Cerebellar cortex (tissue), 1 donor: Measurements from ENCODE around the gene EPC1.
"Not testable (repeated sequence)": the region's sequence is repeated elsewhere in the genome, so short reads cannot be mapped to it uniquely, and the experiment has no call there.

ENCODE experiments used
- DNase-seq: peaks from one replicate; pipeline ENCODE4 v3.0.0-alpha.2; 2015; ENCODE audit warnings: low spot score

The EPC1 gene

GRCh38 chr10:32346551-32347362, at the start of gene EPC1:
TSS of gene EPC1 (minus strand) at chr10:32347158. CDS start at chr10:32346915, 243 bp downstream.
- peak; percentile 86 for DNase-seq

- DNase-seq, result no peak
These were observed 47.0 kb upstream of the EPC1 start for GRCh38 chr10:32393911-32394310.

- not testable (repeated sequence) for DNase-seq
These were observed 45.3 kb upstream of the EPC1 start for GRCh38 chr10:32392284-32392683.

DNA sequence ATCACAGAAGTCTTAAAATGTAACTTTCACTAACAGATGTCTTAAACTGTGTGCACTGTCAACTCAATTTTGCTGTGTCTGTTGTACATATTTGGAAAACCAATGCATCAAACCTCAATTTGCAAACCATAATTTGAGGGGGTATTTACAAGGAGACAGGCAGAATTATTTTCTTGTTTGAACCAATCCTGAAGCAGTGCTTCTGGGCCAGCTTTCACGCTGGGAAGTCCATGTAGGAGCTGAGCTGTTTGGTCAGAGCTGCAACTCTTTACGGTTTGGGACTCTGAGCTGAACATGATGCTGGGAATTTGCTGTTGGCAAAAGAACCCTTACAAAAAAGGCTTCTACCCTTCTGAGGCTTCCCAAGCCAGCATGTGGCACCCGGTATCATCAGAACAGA, 43.2 kb upstream of the EPC1 start:
- DNase-seq, result no peak

- DNase-seq, result no peak
These were observed 41.5 kb upstream of the EPC1 start for GRCh38 chr10:32388258-32389027.

- DNase-seq, result no peak
These were observed 39.8 kb upstream of the EPC1 start for GRCh38 chr10:32386623-32387260.

- DNase-seq, result no peak
These were observed 37.2 kb upstream of the EPC1 start for GRCh38 chr10:32384171-32384570.

DNA sequence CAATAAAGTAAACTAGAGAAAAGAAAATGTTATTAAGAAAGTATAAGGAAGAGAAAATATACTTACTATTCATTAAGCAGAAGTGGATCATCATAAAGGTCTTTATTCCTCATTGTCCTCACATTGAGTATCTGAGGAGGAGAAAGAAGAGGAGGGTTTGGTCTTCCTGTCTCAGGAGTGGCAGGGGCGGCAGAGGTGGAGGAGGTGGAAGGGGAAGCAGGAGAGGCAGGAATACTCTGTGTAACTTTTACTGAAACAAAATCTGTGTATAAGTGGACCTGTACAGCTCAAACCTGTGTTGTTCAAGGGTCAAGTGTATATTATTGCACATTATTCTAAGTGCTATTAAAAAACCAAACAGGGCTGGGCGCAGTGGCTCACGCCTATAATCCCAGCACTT, 34.2 kb upstream of the EPC1 start:
- DNase-seq, result no peak

DNA sequence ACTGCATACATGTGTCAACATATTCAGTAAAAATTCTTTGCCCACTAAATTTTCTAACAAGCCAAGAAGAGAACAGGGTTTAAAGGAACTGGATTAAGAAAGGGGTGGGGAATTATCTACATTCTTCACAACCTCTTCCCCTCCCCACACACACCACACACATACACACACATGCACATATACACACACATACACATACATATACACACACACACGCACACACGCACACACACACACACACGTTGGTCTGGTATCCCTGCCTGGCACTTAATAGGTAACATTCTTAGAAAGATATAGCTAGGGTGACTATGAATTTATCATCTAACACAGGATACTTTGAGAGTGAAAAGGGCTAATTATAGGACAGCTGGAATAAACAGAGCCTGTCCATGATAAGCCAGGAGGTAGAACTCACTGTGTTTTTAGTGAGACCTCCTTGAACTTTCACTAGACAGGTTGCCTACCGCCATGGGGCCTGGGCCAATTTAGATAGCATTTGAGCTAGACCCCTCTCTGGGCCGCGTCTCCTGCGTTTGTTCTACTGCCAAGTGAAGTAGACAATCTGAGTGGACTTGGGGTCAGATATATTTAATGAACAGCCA, 33.1 kb upstream of the EPC1 start:
- DNase-seq, result no peak

DNA sequence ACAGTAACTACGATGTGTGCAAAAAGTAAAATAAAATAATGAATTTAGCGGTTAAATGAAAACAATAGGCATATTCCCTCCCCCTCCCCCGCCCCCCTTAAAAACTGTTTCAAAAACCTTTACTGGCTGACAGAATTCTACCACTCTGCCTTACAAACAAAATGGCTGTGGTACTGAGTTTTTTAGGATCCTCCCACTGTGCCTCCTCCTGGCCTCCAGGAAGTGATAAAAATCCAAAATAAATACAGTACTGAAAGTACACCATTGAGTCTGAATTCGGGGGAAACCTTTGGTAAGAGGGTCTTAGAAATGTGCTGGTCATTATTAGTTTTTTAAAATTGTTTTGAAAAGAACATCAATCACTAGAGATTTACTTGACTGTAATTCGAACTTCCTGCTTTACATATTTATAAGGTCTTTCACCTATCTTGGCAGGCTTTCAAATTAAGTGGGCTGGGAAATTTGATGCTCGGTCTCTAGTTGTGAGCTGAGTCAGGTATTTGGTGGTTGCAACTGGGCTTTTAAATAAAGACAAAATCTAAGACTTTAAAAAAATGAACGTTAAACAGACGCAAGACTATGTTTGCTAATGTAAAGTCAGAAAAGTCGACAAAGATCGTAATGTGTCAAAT, 32.5 kb upstream of the EPC1 start:
- peak; percentile 75 for DNase-seq

- DNase-seq, result peak; percentile 98
These were observed 31.7 kb upstream of the EPC1 start for GRCh38 chr10:32378363-32379317.

GRCh38 chr10:32377458-32378259, 30.7 kb upstream of the EPC1 start:
- peak; percentile 74 for DNase-seq

GRCh38 chr10:32376771-32377170, 29.8 kb upstream of the EPC1 start:
- DNase-seq, result no peak

DNA sequence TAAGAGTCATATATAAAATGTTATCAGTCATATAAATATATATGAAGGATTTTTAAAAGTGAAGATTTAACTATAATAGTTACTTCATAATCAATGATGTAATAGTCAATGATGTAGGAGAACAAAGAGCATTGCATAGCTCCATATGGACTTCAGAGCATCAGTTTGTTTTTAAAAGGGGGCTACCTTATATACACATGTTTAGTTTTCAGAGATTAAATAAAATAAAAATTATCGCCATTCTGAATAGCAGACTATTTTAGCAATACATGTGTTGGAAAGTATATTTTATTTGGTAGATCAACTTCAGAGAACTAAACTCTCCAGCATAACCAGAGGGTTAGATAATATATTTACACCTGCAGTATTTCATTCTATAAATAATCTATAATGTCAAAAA, 29.1 kb upstream of the EPC1 start:
- no peak for DNase-seq

DNA sequence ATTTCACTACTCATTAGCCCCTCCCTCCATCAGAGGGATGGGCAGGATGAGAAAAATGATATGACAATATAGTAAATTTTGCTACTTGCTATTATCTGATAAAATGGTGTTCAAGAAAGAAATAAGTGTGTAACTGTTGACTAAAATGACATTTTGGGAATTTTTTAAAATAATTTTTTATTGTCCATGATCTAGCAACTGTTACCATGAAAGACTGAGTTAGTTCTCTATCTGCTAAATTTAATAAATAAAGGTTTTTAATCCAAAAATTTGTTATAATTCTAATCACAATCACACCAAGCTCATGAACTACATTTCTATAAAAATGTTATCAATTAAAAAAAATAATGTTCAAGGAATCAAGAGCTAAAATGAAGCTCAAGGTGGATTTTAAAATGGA, 28.7 kb upstream of the EPC1 start:
- no peak for DNase-seq

- no peak for DNase-seq
These were observed 27.6 kb upstream of the EPC1 start for GRCh38 chr10:32374605-32375004.

GRCh38 chr10:32373496-32373895, 26.5 kb upstream of the EPC1 start:
- no peak for DNase-seq

DNA sequence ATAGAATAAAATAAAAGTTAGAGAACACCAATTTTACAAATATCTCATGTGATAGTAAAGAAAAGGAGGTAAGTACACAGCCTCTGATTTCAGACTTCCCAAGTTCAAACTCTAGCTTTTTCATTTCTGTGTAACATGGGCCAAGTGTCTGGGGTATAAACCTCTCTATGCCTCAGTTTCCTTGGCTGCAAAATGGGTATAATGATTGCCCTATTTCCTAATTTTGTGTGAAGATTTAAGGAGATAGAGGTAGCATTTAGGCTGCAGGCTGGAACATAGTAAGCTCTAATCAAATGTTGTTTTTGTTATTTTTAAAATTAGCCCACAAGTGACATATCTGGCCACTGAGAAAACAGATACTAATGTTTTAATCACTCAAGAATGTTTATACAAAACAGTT, 26.1 kb upstream of the EPC1 start:
- no peak for DNase-seq

DNA sequence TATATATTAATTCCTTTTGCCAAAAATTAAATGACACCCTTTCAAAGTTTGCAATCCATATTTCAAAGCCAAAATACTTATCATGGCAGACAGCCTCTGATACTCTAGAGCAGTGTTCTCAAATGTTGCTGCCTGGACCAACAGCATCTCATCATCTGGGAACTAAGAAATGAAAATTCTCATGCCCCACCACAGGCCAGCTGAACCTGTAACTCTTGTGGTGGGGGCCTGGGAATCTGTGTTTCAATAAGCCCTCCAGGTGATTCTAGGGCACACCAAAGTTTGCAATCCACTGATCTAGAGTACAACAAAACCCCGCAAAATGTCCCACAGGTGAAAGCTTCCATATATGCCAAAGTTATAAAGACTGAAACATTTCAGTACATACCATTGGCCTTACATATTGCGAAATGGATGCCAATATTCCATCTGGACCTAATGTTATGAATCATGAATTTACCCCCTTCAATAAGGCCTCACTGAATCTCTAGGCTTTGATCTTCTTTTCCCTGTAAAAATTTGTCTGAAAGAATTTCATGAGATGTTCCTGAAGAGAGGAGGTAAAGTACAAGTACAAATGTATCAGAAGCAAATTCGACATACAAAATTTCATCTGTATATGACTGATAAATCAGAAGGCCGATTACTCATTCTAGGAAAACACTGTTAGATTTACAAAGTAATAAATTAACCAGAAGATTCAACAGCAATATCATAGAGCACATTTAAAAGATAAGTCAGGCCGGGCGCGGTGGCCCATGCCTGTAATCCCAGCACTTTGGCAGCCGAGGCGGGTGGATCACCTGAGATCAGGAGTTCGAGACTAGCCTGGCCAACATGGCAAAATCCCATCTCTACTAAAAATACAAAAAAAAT, 25.3 kb upstream of the EPC1 start:
- DNase-seq, result no peak
